Panc1 (cell line): Measurements from ENCODE around the gene TNS2.
"Not testable (repeated sequence)": the region's sequence is repeated elsewhere in the genome, so short reads cannot be mapped to it uniquely, and the experiment has no call there.

ENCODE experiments used
- POLR2AphosphoS5 ChIP-seq: IDR thresholded peaks from 2 replicates; pipeline ENCODE4 v1.6.1; 2012; ENCODE audit warnings: mild to moderate bottlenecking, low read depth, low read length, moderate library complexity
- TF ChIP-seq, protein P1 (sequence below): fragments of 450-650 bp; IDR thresholded peaks from 2 replicates; pipeline ENCODE4 v1.5.1; 2017; ENCODE audit warnings: mild to moderate bottlenecking
- TF ChIP-seq, protein P2 (sequence below), 2 experiments: IDR thresholded peaks; 2 replicates each; pipeline ENCODE4 v1.6.1; 2011 to 2012; ENCODE audit warnings: low read depth in 2 of 2, control low read depth in 1 of 2, low read length in 1 of 2, mild to moderate bottlenecking in 1 of 2, moderate library complexity in 1 of 2; ENCODE audit not compliant: insufficient read depth in 1 of 2

DNA sequence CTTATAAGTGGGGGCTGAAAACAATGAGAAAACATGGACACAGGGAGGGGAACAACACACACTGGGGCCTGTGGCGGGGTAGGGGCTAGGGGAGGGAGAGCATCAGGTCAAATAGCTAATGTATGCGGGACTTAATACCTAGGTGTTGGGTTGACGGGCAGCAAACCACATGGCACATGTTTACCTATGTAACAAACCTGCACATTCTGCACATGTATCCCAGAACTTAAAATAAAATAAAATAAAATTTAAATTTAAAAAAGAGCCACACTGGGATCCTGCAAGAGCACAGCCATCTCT, 45.7 kb downstream of the TNS2 start:
- TF ChIP-seq, protein P1, sequence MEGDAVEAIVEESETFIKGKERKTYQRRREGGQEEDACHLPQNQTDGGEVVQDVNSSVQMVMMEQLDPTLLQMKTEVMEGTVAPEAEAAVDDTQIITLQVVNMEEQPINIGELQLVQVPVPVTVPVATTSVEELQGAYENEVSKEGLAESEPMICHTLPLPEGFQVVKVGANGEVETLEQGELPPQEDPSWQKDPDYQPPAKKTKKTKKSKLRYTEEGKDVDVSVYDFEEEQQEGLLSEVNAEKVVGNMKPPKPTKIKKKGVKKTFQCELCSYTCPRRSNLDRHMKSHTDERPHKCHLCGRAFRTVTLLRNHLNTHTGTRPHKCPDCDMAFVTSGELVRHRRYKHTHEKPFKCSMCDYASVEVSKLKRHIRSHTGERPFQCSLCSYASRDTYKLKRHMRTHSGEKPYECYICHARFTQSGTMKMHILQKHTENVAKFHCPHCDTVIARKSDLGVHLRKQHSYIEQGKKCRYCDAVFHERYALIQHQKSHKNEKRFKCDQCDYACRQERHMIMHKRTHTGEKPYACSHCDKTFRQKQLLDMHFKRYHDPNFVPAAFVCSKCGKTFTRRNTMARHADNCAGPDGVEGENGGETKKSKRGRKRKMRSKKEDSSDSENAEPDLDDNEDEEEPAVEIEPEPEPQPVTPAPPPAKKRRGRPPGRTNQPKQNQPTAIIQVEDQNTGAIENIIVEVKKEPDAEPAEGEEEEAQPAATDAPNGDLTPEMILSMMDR, result not testable (repeated sequence)
- not testable (repeated sequence) for TF ChIP-seq POLR2AphosphoS5
- TF ChIP-seq, protein P2, sequence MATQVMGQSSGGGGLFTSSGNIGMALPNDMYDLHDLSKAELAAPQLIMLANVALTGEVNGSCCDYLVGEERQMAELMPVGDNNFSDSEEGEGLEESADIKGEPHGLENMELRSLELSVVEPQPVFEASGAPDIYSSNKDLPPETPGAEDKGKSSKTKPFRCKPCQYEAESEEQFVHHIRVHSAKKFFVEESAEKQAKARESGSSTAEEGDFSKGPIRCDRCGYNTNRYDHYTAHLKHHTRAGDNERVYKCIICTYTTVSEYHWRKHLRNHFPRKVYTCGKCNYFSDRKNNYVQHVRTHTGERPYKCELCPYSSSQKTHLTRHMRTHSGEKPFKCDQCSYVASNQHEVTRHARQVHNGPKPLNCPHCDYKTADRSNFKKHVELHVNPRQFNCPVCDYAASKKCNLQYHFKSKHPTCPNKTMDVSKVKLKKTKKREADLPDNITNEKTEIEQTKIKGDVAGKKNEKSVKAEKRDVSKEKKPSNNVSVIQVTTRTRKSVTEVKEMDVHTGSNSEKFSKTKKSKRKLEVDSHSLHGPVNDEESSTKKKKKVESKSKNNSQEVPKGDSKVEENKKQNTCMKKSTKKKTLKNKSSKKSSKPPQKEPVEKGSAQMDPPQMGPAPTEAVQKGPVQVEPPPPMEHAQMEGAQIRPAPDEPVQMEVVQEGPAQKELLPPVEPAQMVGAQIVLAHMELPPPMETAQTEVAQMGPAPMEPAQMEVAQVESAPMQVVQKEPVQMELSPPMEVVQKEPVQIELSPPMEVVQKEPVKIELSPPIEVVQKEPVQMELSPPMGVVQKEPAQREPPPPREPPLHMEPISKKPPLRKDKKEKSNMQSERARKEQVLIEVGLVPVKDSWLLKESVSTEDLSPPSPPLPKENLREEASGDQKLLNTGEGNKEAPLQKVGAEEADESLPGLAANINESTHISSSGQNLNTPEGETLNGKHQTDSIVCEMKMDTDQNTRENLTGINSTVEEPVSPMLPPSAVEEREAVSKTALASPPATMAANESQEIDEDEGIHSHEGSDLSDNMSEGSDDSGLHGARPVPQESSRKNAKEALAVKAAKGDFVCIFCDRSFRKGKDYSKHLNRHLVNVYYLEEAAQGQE (IDR thresholded peaks at IDR 0.05; ENCODE audit: insufficient read depth in 1 of 2, low read depth in 2 of 2, low read length in 1 of 2), result not testable (repeated sequence)
